ENCODE results near the gene MTR. TPM values are rescaled to one million over a fixed set of nuclear protein-coding genes. Genes with fewer than 3 reads are reported as not detected.

Gene MTR
- total RNA-seq, 2 donors from 2014 or later: 31.3 to 39.8 TPM

DNA sequence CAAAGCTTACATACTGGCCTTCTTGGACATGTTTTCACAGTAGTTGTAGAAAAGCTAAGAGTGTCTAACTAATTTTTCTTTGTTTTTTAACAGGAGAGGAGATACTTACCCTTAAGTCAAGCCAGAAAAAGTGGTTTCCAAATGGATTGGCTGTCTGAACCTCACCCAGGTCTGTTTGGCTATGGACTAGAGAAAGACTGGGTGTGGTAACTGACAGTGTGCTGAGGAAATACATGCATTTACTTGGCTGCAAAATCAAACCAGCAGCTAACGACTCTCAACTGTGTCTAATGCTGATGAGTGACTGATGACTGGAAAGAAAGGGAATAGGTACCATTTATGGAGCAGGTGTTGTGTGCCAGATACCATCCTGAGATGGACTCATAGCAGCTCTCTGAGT, 91.1 kb downstream of the MTR start:
- Histone ChIP-seq H3K9me3 (no peaks in the 10 kb centered on the region), H3K36me3 (peaks cover 26% of the 10 kb centered on the region), H3K4me1 (ENCODE audit: control insufficient read depth in 1 of 2, low read depth in 2 of 2) (peaks cover 4 to 14% of the 10 kb centered on the region in 2 donors), H3K27ac (no peak overlapping the region), H3K4me3 (no peak overlapping the region), H3K27me3 (replicated peaks; ENCODE audit: insufficient read depth) (no peaks in the 10 kb centered on the region)
- ATAC-seq (ENCODE audit: insufficient number of reproducible peaks, low FRiP score, low read depth): no peak
- TF ChIP-seq, protein P1, sequence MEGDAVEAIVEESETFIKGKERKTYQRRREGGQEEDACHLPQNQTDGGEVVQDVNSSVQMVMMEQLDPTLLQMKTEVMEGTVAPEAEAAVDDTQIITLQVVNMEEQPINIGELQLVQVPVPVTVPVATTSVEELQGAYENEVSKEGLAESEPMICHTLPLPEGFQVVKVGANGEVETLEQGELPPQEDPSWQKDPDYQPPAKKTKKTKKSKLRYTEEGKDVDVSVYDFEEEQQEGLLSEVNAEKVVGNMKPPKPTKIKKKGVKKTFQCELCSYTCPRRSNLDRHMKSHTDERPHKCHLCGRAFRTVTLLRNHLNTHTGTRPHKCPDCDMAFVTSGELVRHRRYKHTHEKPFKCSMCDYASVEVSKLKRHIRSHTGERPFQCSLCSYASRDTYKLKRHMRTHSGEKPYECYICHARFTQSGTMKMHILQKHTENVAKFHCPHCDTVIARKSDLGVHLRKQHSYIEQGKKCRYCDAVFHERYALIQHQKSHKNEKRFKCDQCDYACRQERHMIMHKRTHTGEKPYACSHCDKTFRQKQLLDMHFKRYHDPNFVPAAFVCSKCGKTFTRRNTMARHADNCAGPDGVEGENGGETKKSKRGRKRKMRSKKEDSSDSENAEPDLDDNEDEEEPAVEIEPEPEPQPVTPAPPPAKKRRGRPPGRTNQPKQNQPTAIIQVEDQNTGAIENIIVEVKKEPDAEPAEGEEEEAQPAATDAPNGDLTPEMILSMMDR (IDR thresholded peaks at IDR 0.05): no peak
- no peak for DNase-seq (ENCODE audit: low spot score)

DNA sequence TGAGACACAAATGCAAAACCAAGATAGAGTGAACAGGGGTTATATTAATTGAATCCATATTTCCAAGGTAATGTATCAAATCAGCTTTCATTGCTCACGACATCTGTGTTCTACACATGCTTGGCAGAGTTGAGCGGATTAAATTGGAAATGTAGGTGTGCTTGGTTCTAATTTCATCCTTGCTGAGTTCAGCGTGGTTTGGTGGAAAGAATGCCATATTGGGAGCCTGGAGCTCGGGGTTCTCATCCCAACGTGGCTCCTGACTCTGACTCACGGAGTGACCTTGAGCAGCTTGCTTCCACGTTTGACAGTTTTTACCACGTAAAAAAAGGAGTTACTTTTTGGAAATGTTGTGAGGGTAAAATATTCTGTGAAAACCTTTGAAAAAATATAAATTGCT, 92.0 kb downstream of the MTR start:
- Histone ChIP-seq H3K4me3 (no peak overlapping the region), H3K27ac (no peak overlapping the region), H3K4me1 (ENCODE audit: control insufficient read depth in 1 of 2, low read depth in 2 of 2) (peaks cover 4 to 14% of the 10 kb centered on the region in 2 donors), H3K36me3 (peaks cover 30% of the 10 kb centered on the region), H3K27me3 (replicated peaks; ENCODE audit: insufficient read depth) (no peaks in the 10 kb centered on the region), H3K9me3 (no peaks in the 10 kb centered on the region)
- TF ChIP-seq, protein P1 (IDR thresholded peaks at IDR 0.05): no peak
- no peak for DNase-seq (ENCODE audit: low spot score)
- ATAC-seq (ENCODE audit: insufficient number of reproducible peaks, low FRiP score, low read depth): no peak

DNA sequence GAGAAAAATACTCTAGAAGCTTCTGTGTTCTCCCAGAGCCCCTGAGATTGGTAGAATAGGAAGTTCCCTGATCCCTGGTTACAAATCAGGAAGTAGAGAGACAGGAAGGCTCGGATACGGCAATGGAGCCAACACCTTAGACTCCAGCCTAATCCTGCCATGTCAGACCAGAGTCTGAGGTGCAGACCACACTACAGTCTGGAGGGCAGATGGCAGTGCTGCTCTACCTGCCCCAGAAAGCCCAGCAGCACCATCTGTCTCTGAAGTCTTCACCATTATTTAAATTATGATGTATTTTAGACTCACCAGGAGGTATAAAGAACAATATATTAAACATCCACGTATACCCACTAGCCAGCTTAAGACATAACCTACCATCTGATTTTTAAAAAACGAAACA, 93.0 kb downstream of the MTR start:
- ATAC-seq (ENCODE audit: insufficient number of reproducible peaks, low FRiP score, low read depth): no peak
- DNase-seq (ENCODE audit: low spot score): no peak
- no peaks in the 10 kb centered on the region for H3K9me3 ChIP-seq
- H3K36me3 ChIP-seq: peaks cover 35% of the 10 kb centered on the region
- H3K27ac ChIP-seq: no peak overlapping the region
- H3K27me3 ChIP-seq (replicated peaks; ENCODE audit: insufficient read depth): no peaks in the 10 kb centered on the region
- TF ChIP-seq, protein P1 (IDR thresholded peaks at IDR 0.05): no peak
- no peak overlapping the region for H3K4me3 ChIP-seq
- peaks cover 4 to 14% of the 10 kb centered on the region in 2 donors for H3K4me1 ChIP-seq (ENCODE audit: control insufficient read depth in 1 of 2, low read depth in 2 of 2)

DNA sequence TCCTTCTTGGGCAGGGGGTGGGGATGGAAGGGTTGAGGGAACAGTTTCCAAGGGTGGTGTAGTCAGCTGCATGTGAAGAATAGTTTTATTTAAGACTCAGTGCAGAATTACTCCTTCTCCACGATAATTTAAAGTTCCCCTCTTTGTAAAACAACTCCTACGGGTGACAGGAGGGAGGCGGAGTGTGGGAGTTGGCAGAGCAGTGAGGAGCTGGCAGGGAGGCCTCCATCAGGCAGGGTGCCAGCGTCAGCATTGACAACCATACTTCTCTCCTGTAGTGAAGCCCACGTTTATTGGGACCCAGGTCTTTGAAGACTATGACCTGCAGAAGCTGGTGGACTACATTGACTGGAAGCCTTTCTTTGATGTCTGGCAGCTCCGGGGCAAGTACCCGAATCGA, 93.8 kb downstream of the MTR start:
- TF ChIP-seq, protein P1 (IDR thresholded peaks at IDR 0.05): no peak
- H3K27ac ChIP-seq: no peak overlapping the region
- peaks cover 4 to 14% of the 10 kb centered on the region in 2 donors for H3K4me1 ChIP-seq (ENCODE audit: control insufficient read depth in 1 of 2, low read depth in 2 of 2)
- no peak overlapping the region for H3K4me3 ChIP-seq
- H3K36me3 ChIP-seq: peaks cover 37% of the 10 kb centered on the region
- ATAC-seq (ENCODE audit: insufficient number of reproducible peaks, low FRiP score, low read depth): peak; percentile 20
- H3K27me3 ChIP-seq (replicated peaks; ENCODE audit: insufficient read depth): no peaks in the 10 kb centered on the region
- no peak for DNase-seq (ENCODE audit: low spot score)
- no peaks in the 10 kb centered on the region for H3K9me3 ChIP-seq

DNA sequence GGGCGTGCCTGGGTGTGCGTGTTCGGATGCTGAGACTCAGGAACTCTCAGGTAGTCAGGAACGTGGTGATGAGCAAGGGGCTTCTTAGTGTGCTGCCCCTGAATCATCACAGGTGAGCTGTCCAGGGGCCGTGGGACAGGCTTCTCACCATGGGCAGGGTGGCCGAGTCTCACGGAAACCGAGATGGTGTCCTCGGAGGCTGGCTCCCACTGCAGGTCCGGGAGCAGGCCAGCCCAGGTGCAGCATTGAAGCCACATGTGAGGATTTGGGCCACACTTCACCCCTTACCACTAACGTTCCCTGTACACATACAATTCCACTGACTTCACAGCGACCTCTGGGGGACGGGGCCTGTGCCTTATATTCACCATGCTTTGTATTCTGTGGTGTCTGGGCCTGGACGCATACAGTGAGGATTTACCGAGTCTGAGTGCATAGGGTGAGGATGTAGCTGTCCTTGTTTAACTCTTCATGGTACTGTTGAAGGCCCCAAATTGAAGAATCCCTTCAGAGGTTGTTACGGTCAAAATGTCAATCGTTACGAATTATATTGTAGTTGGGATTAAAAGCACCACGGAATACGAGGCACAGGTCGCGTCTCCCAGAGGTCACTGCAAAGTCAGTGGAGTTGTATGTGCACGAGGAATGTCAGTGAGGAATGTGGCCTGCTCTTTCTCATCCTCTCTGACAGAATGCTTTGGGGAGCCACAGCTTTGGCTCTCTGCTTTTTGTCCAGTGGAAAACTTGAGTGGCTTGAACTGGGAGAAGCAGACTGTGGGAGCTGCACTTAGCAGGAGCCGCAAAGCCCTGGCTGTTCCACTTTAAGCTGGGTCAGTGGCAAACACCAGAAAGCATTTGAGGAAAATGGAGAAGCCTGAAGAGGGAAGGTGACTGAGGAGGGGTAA, 95.3 kb downstream of the MTR start:
- H3K4me3 ChIP-seq: no peak overlapping the region
- H3K36me3 ChIP-seq: peaks cover 45% of the 10 kb centered on the region
- H3K9me3 ChIP-seq: no peaks in the 10 kb centered on the region
- no peak overlapping the region for H3K27ac ChIP-seq
- peaks cover 4 to 14% of the 10 kb centered on the region in 2 donors for H3K4me1 ChIP-seq (ENCODE audit: control insufficient read depth in 1 of 2, low read depth in 2 of 2)
- no peak for DNase-seq (ENCODE audit: low spot score)
- no peak for ATAC-seq (ENCODE audit: insufficient number of reproducible peaks, low FRiP score, low read depth)
- no peaks in the 10 kb centered on the region for H3K27me3 ChIP-seq (replicated peaks; ENCODE audit: insufficient read depth)
- TF ChIP-seq, protein P1 (IDR thresholded peaks at IDR 0.05): no peak

All from thoracic aorta (tissue), 2 donors.